NCI-H2227 (cell line): ENCODE data around the gene PMS1.
"Not testable (repeated sequence)": the region's sequence is repeated elsewhere in the genome, so short reads cannot be mapped to it uniquely, and the experiment has no call there.

Experiments used
- DNase-seq: peaks from one replicate; lab custom pipeline; 2025; ENCODE audit not compliant: unreplicated experiment; lab: John Stamatoyannopoulos, UW

PMS1 gene

DNA sequence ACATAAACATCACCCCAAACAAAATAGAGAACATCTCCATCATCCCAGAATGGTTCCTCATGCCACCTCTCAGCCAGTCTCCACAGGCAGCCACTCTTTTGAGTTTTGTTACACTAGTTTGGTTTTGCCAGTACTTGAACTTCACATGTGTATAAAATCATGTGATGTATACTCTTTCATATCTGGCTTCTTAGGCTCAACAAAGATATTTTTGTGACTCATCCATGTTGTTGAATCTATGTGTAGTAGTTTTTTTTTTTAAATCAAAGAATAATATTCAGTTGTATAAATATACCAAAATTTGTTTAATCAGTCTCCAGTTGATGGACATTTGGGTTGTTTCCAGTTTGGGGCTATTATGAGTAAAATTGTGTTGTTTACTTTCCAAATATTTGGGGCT lies 75.9 kb downstream of the PMS1 start:
- no peak for DNase-seq

- DNase-seq, result no peak
These were observed 78.5 kb downstream of the PMS1 start for GRCh38 chr2:189862751-189863150.

DNA sequence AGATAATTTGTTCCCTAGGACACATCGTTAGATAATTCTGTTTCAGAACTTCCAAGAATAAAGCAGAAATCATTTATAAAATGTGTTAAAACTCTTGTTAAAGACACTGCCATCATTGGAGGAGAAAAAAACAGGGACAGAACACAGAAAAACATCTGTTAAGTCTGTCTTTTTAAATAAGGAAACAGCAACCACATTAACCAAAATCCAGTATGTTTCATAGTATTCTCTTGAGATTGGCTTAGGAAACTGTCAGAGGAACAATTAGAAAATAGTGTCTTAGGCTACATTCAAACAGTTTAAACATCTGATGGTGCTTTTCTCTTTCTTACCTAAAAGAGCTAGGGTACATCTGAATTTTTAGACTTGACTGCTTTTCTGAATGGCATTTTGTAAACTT lies 81.6 kb downstream of the PMS1 start:
- DNase-seq, result no peak

GRCh38 chr2:189866296-189866695 lies 82.0 kb downstream of the PMS1 start:
- no peak for DNase-seq

DNA sequence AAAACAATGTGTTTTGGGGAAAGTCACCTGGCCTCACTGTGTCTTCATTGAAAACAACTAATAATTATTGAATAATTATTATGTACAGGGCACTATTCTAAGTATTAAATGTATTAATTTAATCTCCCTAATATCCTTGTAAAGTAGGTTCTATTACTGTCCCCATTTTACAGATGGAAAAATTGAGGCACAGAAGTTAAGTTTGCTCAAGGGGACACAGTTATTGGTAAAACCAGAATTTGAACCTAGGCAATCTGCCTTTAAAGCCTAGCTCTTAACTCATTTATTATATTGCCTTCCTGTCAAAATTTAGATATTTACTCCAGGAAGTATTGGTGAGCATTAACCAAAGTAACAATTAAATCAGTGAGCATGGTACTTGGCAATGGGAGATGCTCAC lies 84.6 kb downstream of the PMS1 start:
- no peak for DNase-seq

GRCh38 chr2:189870381-189871085 lies 86.3 kb downstream of the PMS1 start:
- no peak for DNase-seq

DNA sequence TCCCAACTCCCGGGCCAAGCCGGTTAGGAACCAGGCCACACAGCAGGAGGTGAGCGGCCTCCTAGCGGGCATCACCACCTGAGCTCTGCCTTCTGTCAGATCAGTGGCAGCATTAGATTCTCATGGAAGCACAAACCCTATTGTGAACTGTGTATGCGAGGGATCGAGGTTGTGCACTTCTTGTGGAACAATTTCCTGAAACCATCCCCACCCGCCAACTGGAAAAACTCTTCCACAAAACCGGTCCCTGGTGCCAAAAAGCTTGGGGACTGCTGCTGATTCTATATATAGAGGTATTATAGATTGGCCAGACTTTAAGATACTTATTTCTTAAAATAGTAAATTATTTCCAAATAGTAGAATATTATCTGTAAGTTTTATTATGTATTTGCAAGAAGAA lies 89.4 kb downstream of the PMS1 start:
- DNase-seq, result no peak

DNA sequence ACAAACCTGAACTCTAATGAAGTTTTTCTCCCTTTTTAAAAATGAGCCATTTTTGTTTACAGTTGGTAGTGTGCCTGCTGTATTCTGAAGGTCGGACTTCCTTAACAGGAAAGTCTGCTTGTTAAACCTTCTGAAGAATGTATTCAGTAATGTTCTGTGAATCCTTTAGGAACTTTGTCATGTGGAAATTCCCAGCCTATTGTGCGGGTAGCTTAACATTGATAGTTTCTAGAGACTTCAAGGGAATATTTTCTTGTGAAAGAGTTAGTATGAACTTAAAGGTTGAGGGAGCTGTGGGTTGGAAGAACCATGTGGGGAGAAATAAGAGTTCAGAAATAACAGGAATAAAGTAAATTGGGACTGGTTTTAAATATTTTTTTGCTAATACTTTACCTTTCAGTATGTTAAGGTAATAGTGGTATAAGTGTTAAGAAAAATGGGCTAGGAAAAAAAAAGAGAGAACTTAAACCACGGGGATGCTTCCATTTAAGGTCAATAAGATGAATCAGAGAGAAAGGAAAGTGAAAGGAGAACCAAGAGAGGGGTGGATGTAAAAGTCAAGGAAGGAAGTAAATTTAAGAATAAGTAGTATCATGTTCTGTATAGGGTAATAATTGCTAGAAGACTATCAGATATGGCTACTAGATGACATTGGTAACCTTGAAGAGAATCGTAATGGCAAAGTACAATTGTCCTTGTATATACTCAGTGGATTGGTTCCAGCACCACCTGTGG lies 90.5 kb downstream of the PMS1 start:
- DNase-seq, result no peak

GRCh38 chr2:189876271-189876670 lies 92.0 kb downstream of the PMS1 start:
- no peak for DNase-seq

- no peak for DNase-seq
These were observed 95.4 kb downstream of the PMS1 start for GRCh38 chr2:189879716-189880081.

DNA sequence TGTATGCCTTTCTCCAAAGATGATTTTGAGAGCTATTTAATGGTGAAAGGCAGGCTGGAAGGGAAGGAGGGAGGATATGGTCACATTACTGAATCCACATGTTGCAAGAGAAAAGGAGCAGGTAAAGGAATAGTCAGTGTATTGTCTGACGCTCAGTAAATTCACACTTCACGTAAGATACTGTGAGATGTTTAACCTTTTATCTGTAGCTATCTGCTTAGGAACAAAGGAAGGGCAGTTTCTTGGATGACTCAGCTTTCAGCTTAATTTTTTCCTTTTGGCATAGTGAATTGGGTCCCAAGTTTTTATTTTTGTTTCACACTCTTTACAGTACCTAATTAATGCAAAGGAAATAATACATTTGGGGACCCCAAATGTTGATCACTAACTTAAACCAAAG lies 96.2 kb downstream of the PMS1 start:
- DNase-seq, result no peak

GRCh38 chr2:189880832-189881492 lies 96.7 kb downstream of the PMS1 start:
- no peak for DNase-seq

- no peak for DNase-seq
These were observed 101.1 kb downstream of the PMS1 start for GRCh38 chr2:189885368-189885767.

DNA sequence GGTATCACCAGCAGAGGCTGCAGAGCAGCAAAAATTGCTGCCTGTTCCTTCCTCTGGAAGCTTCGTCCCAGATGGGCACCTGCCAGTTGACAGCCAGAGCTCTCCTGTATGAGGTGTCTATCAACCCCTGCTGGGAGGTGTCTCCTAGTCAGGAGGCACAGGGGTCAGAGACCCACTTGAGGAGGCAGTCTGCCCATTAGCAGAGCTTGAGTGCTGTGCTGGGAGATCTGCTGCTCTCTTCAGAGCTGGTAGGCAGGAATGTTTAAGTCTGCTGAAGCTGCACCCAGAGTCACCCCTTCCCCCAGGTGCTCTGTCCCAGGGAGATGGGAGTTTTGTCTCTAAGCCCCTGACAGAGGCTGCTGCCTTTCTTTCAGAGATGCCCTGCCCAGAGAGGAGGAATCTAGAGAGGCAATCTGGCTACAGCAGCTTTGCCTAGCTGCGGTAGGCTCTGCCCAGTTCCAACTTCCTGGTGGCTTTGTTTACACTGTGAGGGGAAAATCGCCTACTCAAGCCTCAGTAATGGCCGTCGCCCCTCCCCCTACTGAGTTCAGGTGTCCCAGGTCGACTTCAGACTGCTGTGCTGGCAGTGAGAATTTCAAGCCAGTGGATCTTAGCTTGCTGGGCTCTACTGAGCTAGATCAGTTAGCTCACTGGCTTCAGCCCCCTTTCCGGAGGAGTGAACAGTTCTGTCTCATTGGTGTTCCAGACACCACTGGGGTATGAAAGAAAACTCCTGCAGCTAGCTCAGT lies 108.5 kb downstream of the PMS1 start:
- DNase-seq, result not testable (repeated sequence)

- no peak for DNase-seq
These were observed 112.6 kb downstream of the PMS1 start for GRCh38 chr2:189896809-189897208.

- DNase-seq, result no peak
These were observed 114.9 kb downstream of the PMS1 start for GRCh38 chr2:189899101-189899500.

- no peak for DNase-seq
These were observed 116.5 kb downstream of the PMS1 start for GRCh38 chr2:189900726-189901125.

- no peak for DNase-seq
These were observed 117.4 kb downstream of the PMS1 start for GRCh38 chr2:189901664-189902063.

DNA sequence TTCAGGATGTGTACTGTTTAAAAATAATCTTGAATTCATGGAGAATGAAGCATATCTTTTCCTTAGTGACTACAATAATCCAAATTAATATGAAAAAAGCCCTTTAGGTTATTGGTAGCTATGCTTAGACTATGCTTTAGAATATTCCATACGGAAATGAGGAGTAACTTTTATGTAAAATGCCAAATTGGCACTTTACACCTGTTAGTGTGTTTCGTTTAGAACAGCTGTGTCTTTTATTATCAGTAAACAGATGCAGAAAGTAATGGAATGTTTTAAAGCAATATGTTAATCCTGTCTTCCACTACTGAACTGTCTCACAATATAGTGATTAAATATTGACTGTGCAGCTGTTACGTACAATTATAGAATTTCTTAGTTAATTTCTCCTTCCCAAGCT lies 129.6 kb downstream of the PMS1 start:
- DNase-seq, result no peak

GRCh38 chr2:189916651-189917050 lies 132.4 kb downstream of the PMS1 start:
- DNase-seq, result no peak
